Fibroblast of pulmonary artery (primary cell): ENCODE measurements around the gene ROBO4.

Source experiments
- DNase-seq: peaks from one replicate; pipeline ENCODE4 v3.0.0-alpha.2; 2010; ENCODE audit warnings: low read depth
- H3K4me3 ChIP-seq: replicated peaks from 2 replicates; pipeline ENCODE4 v1.5.1; 2011; ENCODE audit warnings: low read depth, mild to moderate bottlenecking, control low read depth, low read length, moderate library complexity
- CTCF ChIP-seq: IDR thresholded peaks from 2 replicates; pipeline ENCODE4 v1.5.1; 2011; ENCODE audit warnings: mild to moderate bottlenecking, control low read depth, low read length, inconsistent platforms; ENCODE audit errors: missing control alignments

ROBO4 gene

GRCh38 chr11:124920356-124920755, 22.7 kb upstream of the ROBO4 start:
- no peak for TF ChIP-seq CTCF
- peak overlapping the region; percentile 30 for H3K4me3 ChIP-seq

GRCh38 chr11:124919898-124920297, 22.2 kb upstream of the ROBO4 start:
- TF ChIP-seq CTCF = no peak

More at GRCh38 chr11:124920356-124920755, 22.7 kb upstream of the ROBO4 start:
- DNase-seq = no peak

GRCh38 chr11:124918950-124919349, 21.3 kb upstream of the ROBO4 start, which contains the start of gene HEPN1:
TSS of gene HEPN1 (plus strand) at chr11:124919250.
- H3K4me3 ChIP-seq = no peak within 1 kb of the TSS
- no peak for DNase-seq
- TF ChIP-seq CTCF = no peak

More at GRCh38 chr11:124919898-124920297, 22.2 kb upstream of the ROBO4 start:
- DNase-seq = no peak
- H3K4me3 ChIP-seq = no peak overlapping the region

GRCh38 chr11:124917115-124917637, 19.5 kb upstream of the ROBO4 start:
- no peak for TF ChIP-seq CTCF
- DNase-seq = peak; percentile 78
- no peak overlapping the region for H3K4me3 ChIP-seq

GRCh38 chr11:124916370-124916710, 18.7 kb upstream of the ROBO4 start:
- H3K4me3 ChIP-seq = no peak overlapping the region
- no peak for TF ChIP-seq CTCF
- no peak for DNase-seq

- no peak for TF ChIP-seq CTCF
- no peak overlapping the region for H3K4me3 ChIP-seq
- DNase-seq = peak; percentile 62
Observed at GRCh38 chr11:124915541-124916369, 18.1 kb upstream of the ROBO4 start.
